HepG2 (cell line): ENCODE results near the gene LRRC8D. TPM values are rescaled to one million over a fixed set of nuclear protein-coding genes. Genes with fewer than 3 reads are reported as not detected.

Source experiments
- CCDC6 ChIP-seq: sonication (generic); formaldehyde crosslinking; IDR thresholded peaks from 2 replicates; pipeline ENCODE4 v1.8.1; 2022; ENCODE audit warnings: mild to moderate bottlenecking, missing genetic modification reagents, moderate library complexity
- CREB1 ChIP-seq, 2 experiments: fragments of 450-650 bp in 1 of 2; IDR thresholded peaks; 2 replicates each; pipeline ENCODE4 v1.6.1; 2016 to 2017; ENCODE audit warnings: control low read depth in 1 of 2, mild to moderate bottlenecking in 1 of 2, missing compliant biosample characterization in 1 of 2, missing genetic modification characterization in 1 of 2
- HNF4A ChIP-seq: sonication (generic); formaldehyde crosslinking; IDR thresholded peaks from 2 replicates; pipeline ENCODE4 v1.4.0; 2020; ENCODE audit warnings: missing genetic modification reagents
- LCORL ChIP-seq, 2 experiments: fragments of 450-650 bp in 1 of 2; sonication (generic) in 1 of 2; formaldehyde crosslinking in 1 of 2; IDR thresholded peaks; 2 replicates each; pipeline versions ENCODE4 v1.5.0 to v1.6.1; 2017 to 2020; ENCODE audit warnings: antibody characterized with exemption in 1 of 2, missing genetic modification reagents in 1 of 2
- ONECUT2 ChIP-seq: sonication (generic); formaldehyde crosslinking; IDR thresholded peaks from 2 replicates; pipeline ENCODE4 v1.4.0; 2020; ENCODE audit warnings: missing genetic modification reagents
- RAD51 ChIP-seq: fragments of 450-650 bp; IDR thresholded peaks from 2 replicates; pipeline ENCODE4 v1.6.1; 2016; ENCODE audit warnings: borderline replicate concordance
- TAF1 ChIP-seq: sonication (generic); formaldehyde crosslinking; IDR thresholded peaks from 2 replicates; pipeline ENCODE4 v1.4.0; 2020; ENCODE audit warnings: missing genetic modification reagents
- TBX2 ChIP-seq: sonication (generic); formaldehyde crosslinking; IDR thresholded peaks from 2 replicates; pipeline ENCODE4 v1.5.0; 2020; ENCODE audit warnings: missing genetic modification reagents, mild to moderate bottlenecking, borderline replicate concordance
- ZNF816 ChIP-seq: sonication (generic); formaldehyde crosslinking; IDR thresholded peaks from 2 replicates; pipeline ENCODE4 v1.8.0; 2022; ENCODE audit warnings: missing genetic modification reagents, mild to moderate bottlenecking, borderline replicate concordance
- polyA plus RNA-seq, 8 experiments: library from polyadenylated mRNA; depleted of rRNA in 3 of 8; stranded (reverse) in 7 of 8; unstranded in 1 of 8; fragments of >200 nt; fragmentation: Illumina TruSeq in 4 of 8; extraction: Trizol in 4 of 8; gene quantifications; 2 replicates each; pipeline versions ENCODE4 v1.2.1 to v1.2.3, GENCODE V29; 2011 to 2016; ENCODE audit warnings: low read depth in 4 of 8, missing spikeins in 1 of 8, mixed read lengths in 1 of 8; ENCODE audit not compliant: insufficient read depth in 1 of 8
- total RNA-seq, 5 experiments: library from RNA; depleted of rRNA; stranded (reverse); fragments of >200 nt; fragmentation: Illumina TruSeq; extraction: Trizol; gene quantifications; 2 replicates each; pipeline ENCODE4 v1.2.3, GENCODE V29; 2016; ENCODE audit warnings: low read depth in 1 of 5
- TF ChIP-seq, protein P1 (sequence below), 2 experiments: IDR thresholded peaks; 2 replicates each; pipeline ENCODE4 v1.6.1; 2011 to 2012; ENCODE audit warnings: low read length in 2 of 2, borderline replicate concordance in 1 of 2, low read depth in 1 of 2, mild to moderate bottlenecking in 1 of 2, moderate library complexity in 1 of 2
- TF ChIP-seq, protein P2 (sequence below): sonication (generic); formaldehyde crosslinking; conservative IDR thresholded peaks from 2 replicates; pipeline ENCODE4 v1.4.0; 2020; ENCODE audit warnings: mild to moderate bottlenecking, missing genetic modification reagents, moderate library complexity
- TF ChIP-seq, protein P3 (sequence below): IDR thresholded peaks from 2 replicates; pipeline ENCODE4 v1.6.1; 2016; ENCODE audit warnings: low read depth, missing genetic modification reagents, missing compliant biosample characterization
- TF ChIP-seq, protein P4 (sequence below): IDR thresholded peaks from 2 replicates; pipeline ENCODE4 v1.6.1; 2016; ENCODE audit warnings: missing compliant biosample characterization, missing genetic modification reagents, borderline replicate concordance

The LRRC8D gene
- total and polyA plus RNA-seq, 2 of the 13 experiments (the other 11 are each of a cell fraction or from before 2014, with no cell fraction given) = 29.9 to 45.5 TPM

DNA sequence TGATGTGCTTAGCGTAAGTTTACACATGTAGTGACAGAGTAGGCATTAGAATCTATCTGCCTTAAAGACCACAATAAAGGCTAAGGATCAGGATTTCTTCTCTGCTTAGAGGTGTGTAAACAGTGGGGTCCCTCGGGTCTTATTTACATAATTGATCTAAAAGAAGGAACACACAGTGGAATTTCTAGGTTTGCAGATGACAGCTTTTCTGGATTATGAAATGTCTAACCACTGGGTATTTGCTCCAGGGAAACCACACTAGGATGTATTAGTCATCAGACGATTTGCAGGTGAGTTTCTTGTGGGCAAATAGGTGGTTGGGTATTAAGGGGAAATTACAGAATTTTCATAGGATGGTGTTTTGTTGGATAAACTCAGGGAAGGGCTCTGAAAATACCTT is 5.8 kb downstream of the LRRC8D start (continued):
- TF ChIP-seq, protein P1, sequence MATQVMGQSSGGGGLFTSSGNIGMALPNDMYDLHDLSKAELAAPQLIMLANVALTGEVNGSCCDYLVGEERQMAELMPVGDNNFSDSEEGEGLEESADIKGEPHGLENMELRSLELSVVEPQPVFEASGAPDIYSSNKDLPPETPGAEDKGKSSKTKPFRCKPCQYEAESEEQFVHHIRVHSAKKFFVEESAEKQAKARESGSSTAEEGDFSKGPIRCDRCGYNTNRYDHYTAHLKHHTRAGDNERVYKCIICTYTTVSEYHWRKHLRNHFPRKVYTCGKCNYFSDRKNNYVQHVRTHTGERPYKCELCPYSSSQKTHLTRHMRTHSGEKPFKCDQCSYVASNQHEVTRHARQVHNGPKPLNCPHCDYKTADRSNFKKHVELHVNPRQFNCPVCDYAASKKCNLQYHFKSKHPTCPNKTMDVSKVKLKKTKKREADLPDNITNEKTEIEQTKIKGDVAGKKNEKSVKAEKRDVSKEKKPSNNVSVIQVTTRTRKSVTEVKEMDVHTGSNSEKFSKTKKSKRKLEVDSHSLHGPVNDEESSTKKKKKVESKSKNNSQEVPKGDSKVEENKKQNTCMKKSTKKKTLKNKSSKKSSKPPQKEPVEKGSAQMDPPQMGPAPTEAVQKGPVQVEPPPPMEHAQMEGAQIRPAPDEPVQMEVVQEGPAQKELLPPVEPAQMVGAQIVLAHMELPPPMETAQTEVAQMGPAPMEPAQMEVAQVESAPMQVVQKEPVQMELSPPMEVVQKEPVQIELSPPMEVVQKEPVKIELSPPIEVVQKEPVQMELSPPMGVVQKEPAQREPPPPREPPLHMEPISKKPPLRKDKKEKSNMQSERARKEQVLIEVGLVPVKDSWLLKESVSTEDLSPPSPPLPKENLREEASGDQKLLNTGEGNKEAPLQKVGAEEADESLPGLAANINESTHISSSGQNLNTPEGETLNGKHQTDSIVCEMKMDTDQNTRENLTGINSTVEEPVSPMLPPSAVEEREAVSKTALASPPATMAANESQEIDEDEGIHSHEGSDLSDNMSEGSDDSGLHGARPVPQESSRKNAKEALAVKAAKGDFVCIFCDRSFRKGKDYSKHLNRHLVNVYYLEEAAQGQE (IDR thresholded peaks at IDR 0.05; ENCODE audit: borderline replicate concordance in 1 of 2, low read depth in 1 of 2, low read length in 2 of 2) = peak in 1 of 2 experiments; percentile 21; a peak in 1 of 4 replicates
- TF ChIP-seq TBX2 (CRISPR knock-in tag) (0 out of 2 replicates have a peak, but pooled peaks have one; percentile 34), ONECUT2 (CRISPR knock-in tag) (peak; percentile 90), TAF1 (CRISPR knock-in tag) (no peak), ZNF816 (no peak), LCORL (IDR thresholded peaks at IDR 0.05) (no peak), LCORL (CRISPR knock-in tag; IDR thresholded peaks at IDR 0.05) (0 out of 2 replicates have a peak, but pooled peaks have one; percentile 34), RAD51 (no peak), CCDC6 (CRISPR knock-in tag) (no peak), HNF4A (CRISPR knock-in tag) (peak; percentile 61), CREB1 (IDR thresholded peaks at IDR 0.05) (no peak), CREB1 (CRISPR knock-in tag; IDR thresholded peaks at IDR 0.05) (peak; percentile 87)
- TF ChIP-seq, protein P2, sequence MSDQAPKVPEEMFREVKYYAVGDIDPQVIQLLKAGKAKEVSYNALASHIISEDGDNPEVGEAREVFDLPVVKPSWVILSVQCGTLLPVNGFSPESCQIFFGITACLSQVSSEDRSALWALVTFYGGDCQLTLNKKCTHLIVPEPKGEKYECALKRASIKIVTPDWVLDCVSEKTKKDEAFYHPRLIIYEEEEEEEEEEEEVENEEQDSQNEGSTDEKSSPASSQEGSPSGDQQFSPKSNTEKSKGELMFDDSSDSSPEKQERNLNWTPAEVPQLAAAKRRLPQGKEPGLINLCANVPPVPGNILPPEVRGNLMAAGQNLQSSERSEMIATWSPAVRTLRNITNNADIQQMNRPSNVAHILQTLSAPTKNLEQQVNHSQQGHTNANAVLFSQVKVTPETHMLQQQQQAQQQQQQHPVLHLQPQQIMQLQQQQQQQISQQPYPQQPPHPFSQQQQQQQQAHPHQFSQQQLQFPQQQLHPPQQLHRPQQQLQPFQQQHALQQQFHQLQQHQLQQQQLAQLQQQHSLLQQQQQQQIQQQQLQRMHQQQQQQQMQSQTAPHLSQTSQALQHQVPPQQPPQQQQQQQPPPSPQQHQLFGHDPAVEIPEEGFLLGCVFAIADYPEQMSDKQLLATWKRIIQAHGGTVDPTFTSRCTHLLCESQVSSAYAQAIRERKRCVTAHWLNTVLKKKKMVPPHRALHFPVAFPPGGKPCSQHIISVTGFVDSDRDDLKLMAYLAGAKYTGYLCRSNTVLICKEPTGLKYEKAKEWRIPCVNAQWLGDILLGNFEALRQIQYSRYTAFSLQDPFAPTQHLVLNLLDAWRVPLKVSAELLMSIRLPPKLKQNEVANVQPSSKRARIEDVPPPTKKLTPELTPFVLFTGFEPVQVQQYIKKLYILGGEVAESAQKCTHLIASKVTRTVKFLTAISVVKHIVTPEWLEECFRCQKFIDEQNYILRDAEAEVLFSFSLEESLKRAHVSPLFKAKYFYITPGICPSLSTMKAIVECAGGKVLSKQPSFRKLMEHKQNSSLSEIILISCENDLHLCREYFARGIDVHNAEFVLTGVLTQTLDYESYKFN (CRISPR knock-in tag) = peak; percentile 89
- TF ChIP-seq, protein P3, sequence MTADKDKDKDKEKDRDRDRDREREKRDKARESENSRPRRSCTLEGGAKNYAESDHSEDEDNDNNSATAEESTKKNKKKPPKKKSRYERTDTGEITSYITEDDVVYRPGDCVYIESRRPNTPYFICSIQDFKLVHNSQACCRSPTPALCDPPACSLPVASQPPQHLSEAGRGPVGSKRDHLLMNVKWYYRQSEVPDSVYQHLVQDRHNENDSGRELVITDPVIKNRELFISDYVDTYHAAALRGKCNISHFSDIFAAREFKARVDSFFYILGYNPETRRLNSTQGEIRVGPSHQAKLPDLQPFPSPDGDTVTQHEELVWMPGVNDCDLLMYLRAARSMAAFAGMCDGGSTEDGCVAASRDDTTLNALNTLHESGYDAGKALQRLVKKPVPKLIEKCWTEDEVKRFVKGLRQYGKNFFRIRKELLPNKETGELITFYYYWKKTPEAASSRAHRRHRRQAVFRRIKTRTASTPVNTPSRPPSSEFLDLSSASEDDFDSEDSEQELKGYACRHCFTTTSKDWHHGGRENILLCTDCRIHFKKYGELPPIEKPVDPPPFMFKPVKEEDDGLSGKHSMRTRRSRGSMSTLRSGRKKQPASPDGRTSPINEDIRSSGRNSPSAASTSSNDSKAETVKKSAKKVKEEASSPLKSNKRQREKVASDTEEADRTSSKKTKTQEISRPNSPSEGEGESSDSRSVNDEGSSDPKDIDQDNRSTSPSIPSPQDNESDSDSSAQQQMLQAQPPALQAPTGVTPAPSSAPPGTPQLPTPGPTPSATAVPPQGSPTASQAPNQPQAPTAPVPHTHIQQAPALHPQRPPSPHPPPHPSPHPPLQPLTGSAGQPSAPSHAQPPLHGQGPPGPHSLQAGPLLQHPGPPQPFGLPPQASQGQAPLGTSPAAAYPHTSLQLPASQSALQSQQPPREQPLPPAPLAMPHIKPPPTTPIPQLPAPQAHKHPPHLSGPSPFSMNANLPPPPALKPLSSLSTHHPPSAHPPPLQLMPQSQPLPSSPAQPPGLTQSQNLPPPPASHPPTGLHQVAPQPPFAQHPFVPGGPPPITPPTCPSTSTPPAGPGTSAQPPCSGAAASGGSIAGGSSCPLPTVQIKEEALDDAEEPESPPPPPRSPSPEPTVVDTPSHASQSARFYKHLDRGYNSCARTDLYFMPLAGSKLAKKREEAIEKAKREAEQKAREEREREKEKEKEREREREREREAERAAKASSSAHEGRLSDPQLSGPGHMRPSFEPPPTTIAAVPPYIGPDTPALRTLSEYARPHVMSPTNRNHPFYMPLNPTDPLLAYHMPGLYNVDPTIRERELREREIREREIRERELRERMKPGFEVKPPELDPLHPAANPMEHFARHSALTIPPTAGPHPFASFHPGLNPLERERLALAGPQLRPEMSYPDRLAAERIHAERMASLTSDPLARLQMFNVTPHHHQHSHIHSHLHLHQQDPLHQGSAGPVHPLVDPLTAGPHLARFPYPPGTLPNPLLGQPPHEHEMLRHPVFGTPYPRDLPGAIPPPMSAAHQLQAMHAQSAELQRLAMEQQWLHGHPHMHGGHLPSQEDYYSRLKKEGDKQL (CRISPR knock-in tag) = peak; percentile 81
- TF ChIP-seq, protein P4, sequence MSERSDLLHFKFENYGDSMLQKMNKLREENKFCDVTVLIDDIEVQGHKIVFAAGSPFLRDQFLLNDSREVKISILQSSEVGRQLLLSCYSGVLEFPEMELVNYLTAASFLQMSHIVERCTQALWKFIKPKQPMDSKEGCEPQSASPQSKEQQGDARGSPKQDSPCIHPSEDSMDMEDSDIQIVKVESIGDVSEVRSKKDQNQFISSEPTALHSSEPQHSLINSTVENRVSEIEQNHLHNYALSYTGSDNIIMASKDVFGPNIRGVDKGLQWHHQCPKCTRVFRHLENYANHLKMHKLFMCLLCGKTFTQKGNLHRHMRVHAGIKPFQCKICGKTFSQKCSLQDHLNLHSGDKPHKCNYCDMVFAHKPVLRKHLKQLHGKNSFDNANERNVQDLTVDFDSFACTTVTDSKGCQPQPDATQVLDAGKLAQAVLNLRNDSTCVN (CRISPR knock-in tag) = peak; percentile 92
